Kidney tubule cell (primary cell): ENCODE measurements around the gene TXLNG.
"Not testable (repeated sequence)": the region's sequence is repeated elsewhere in the genome, so short reads cannot be mapped to it uniquely, and the experiment has no call there.

ENCODE experiments used
- DNase-seq: peaks from one replicate; pipeline ENCODE4 v3.0.0-alpha.2; 2018; ENCODE audit warnings: low spot score

TXLNG gene

GRCh38 chrX:16786139-16786790, at the start of gene TXLNG:
TXLNG (plus strand) TSS chrX:16786466; CDS start chrX:16786488, 22 bp downstream.
- peak; percentile 100 for DNase-seq

- no peak for DNase-seq
These were observed 49.2 kb upstream of the TXLNG start for GRCh38 chrX:16737024-16737423.

- no peak for DNase-seq
These were observed 46.7 kb upstream of the TXLNG start for GRCh38 chrX:16739574-16739973.

- peak; percentile 89 for DNase-seq
These were observed 42.5 kb upstream of the TXLNG start for GRCh38 chrX:16743604-16744325.

- no peak for DNase-seq
These were observed 41.2 kb upstream of the TXLNG start for GRCh38 chrX:16745102-16745501.

- DNase-seq: no peak
These were observed 40.6 kb upstream of the TXLNG start for GRCh38 chrX:16745659-16746058.

GRCh38 chrX:16748425-16748824, 37.8 kb upstream of the TXLNG start:
- no peak for DNase-seq

- DNase-seq: no peak
These were observed 36.1 kb upstream of the TXLNG start for GRCh38 chrX:16750136-16750535.

- no peak for DNase-seq
These were observed 32.2 kb upstream of the TXLNG start for GRCh38 chrX:16754019-16754418.

GRCh38 chrX:16756724-16757123, 29.5 kb upstream of the TXLNG start:
- no peak for DNase-seq

- DNase-seq: not testable (repeated sequence)
These were observed 24.8 kb upstream of the TXLNG start for GRCh38 chrX:16761500-16761899.

GRCh38 chrX:16762579-16762978, 23.7 kb upstream of the TXLNG start:
- no peak for DNase-seq

GRCh38 chrX:16765594-16765993, 20.7 kb upstream of the TXLNG start:
- no peak for DNase-seq

- DNase-seq: no peak
These were observed 15.2 kb upstream of the TXLNG start for GRCh38 chrX:16770970-16771482.

- DNase-seq: peak; percentile 92
These were observed 14.5 kb upstream of the TXLNG start for GRCh38 chrX:16771483-16772398.

GRCh38 chrX:16772460-16772859, 13.8 kb upstream of the TXLNG start:
- no peak for DNase-seq

GRCh38 chrX:16774746-16775145, 11.5 kb upstream of the TXLNG start:
- no peak for DNase-seq

- no peak for DNase-seq
These were observed 7.7 kb upstream of the TXLNG start for GRCh38 chrX:16778545-16778944.

- no peak for DNase-seq
These were observed 7.3 kb upstream of the TXLNG start for GRCh38 chrX:16778993-16779392.

GRCh38 chrX:16779815-16780214, 6.5 kb upstream of the TXLNG start:
- DNase-seq: not testable (repeated sequence)

GRCh38 chrX:16783452-16783851, 2.8 kb upstream of the TXLNG start:
- DNase-seq: no peak

- not testable (repeated sequence) for DNase-seq
These were observed 1.8 kb upstream of the TXLNG start for GRCh38 chrX:16784440-16784839.
